Measurements from ENCODE around the gene ZNF530.

The ZNF530 gene

DNA sequence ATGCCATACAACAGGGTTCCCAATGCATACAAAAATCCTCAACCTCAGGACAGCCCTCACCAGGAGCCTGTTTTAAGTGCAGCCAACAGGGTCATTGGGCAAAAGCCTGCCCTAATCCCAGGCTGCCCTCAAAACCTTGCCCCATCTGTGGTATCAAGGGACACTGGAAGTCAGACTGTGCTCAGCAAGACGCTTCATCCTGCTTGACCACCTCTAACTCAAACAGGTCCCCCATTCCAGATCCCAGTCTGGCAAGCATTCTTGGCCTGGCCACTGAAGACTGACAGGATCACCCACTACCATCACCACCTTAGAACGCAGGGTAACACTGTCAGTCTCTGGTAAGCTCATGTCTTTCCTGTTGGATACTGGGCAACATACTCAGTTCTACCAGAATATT, 54.0 kb downstream of the ZNF530 start:
- H3K4me3 ChIP-seq (ENCODE audit: low read depth, low read length), result no peak overlapping the region
- TF ChIP-seq, protein P1, sequence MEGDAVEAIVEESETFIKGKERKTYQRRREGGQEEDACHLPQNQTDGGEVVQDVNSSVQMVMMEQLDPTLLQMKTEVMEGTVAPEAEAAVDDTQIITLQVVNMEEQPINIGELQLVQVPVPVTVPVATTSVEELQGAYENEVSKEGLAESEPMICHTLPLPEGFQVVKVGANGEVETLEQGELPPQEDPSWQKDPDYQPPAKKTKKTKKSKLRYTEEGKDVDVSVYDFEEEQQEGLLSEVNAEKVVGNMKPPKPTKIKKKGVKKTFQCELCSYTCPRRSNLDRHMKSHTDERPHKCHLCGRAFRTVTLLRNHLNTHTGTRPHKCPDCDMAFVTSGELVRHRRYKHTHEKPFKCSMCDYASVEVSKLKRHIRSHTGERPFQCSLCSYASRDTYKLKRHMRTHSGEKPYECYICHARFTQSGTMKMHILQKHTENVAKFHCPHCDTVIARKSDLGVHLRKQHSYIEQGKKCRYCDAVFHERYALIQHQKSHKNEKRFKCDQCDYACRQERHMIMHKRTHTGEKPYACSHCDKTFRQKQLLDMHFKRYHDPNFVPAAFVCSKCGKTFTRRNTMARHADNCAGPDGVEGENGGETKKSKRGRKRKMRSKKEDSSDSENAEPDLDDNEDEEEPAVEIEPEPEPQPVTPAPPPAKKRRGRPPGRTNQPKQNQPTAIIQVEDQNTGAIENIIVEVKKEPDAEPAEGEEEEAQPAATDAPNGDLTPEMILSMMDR (conservative IDR thresholded peaks at IDR 0.05; ENCODE audit: low read depth, low read length), result no peak
- no peak for DNase-seq (ENCODE audit: low read depth)

DNA sequence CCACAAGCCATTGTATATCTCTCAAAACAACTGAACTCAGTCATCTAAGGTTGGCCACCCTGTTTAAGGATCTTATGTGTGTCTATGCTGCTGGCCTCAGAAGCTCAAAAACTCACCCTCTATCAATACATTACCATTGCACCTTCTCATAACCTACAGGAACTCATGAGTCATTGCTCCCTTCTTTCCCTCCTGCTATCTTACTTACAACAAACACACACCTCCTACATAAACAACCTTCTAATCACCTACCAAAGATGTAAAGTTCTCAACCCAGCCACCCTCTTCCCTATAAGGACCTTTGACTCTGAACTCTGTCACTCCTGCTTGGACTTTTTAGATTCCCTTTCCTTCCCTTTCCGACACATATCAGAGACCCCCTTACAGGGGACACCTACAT, 55.8 kb downstream of the ZNF530 start:
- no peak for DNase-seq (ENCODE audit: low read depth)
- no peak overlapping the region for H3K4me3 ChIP-seq (ENCODE audit: low read depth, low read length)
- TF ChIP-seq, protein P1 (conservative IDR thresholded peaks at IDR 0.05; ENCODE audit: low read depth, low read length), result no peak

DNA sequence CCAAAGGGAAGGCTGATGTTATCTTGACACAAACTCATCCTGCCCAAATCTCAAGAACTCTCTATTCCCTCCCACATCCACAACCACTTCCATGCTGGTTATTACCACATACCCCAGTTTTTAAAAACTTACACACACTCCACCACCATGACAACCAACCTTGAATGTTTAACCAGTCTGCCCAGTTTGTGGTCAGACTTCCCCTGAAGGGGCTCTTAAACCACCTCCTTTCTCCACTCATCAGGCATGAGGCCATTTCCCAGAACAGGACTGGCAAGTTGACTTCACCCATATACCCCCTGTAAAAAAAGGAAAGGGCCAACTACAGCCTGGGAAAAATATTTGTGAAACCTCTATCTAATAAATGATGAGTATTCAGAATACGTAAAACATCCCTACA, 56.7 kb downstream of the ZNF530 start:
- H3K4me3 ChIP-seq (ENCODE audit: low read depth, low read length), result no peak overlapping the region
- no peak for DNase-seq (ENCODE audit: low read depth)
- TF ChIP-seq, protein P1 (conservative IDR thresholded peaks at IDR 0.05; ENCODE audit: low read depth, low read length), result no peak

All from choroid plexus epithelial cell (primary cell).